ENCODE measurements around the gene TMEM140. TPM values are rescaled to one million over a fixed set of nuclear protein-coding genes. Genes with fewer than 3 reads are reported as not detected.

The TMEM140 gene
- polyA plus RNA-seq, 5 donors, result 16.4 to 20.4 (median 16.9) TPM

- no peak for DNase-seq
These were observed 45.2 kb downstream of the TMEM140 start for GRCh38 chr7:135192914-135193536.

GRCh38 chr7:135193615-135194081, 45.8 kb downstream of the TMEM140 start:
- DNase-seq, result no peak

- no peak for DNase-seq
These were observed 46.7 kb downstream of the TMEM140 start for GRCh38 chr7:135194494-135195095.

- DNase-seq, result no peak
These were observed 47.3 kb downstream of the TMEM140 start for GRCh38 chr7:135195156-135195555.

GRCh38 chr7:135195968-135196629, 48.2 kb downstream of the TMEM140 start:
- no peak for DNase-seq

- no peak for DNase-seq
These were observed 49.5 kb downstream of the TMEM140 start for GRCh38 chr7:135197343-135197742.

- no peak for DNase-seq
These were observed 50.2 kb downstream of the TMEM140 start for GRCh38 chr7:135197906-135198655.

- no peak for DNase-seq
These were observed 51.6 kb downstream of the TMEM140 start for GRCh38 chr7:135199439-135199838.

GRCh38 chr7:135200821-135201331, 53.0 kb downstream of the TMEM140 start:
- no peak for DNase-seq

- DNase-seq, result no peak
These were observed 53.5 kb downstream of the TMEM140 start for GRCh38 chr7:135201350-135201749.

GRCh38 chr7:135204341-135204749, 56.5 kb downstream of the TMEM140 start:
- DNase-seq, result peak; percentile 76 to 87

GRCh38 chr7:135204876-135205275, 57.0 kb downstream of the TMEM140 start:
- DNase-seq, result peak in 1 of 2 donors; percentile 40

- DNase-seq, result no peak
These were observed 58.0 kb downstream of the TMEM140 start for GRCh38 chr7:135205850-135206249.

GRCh38 chr7:135206941-135207391, 59.1 kb downstream of the TMEM140 start:
- no peak for DNase-seq

GRCh38 chr7:135207406-135208101, 59.7 kb downstream of the TMEM140 start:
- DNase-seq, result peak in 1 of 2 donors; percentile 24

- no peak for DNase-seq
These were observed 60.4 kb downstream of the TMEM140 start for GRCh38 chr7:135208102-135208793.

- no peak for DNase-seq
These were observed 61.5 kb downstream of the TMEM140 start for GRCh38 chr7:135209225-135209834.

- DNase-seq, result peak in 1 of 2 donors; percentile 46
These were observed 63.0 kb downstream of the TMEM140 start for GRCh38 chr7:135210888-135211178.

- peak; percentile 94 to 95 for DNase-seq
These were observed 63.5 kb downstream of the TMEM140 start, which contains the start of gene WDR91 for GRCh38 chr7:135211179-135211945. Gene WDR91 (minus strand): TSS chr7:135211526. CDS start chr7:135211502, 24 bp downstream.
